GM12874 (cell line): ENCODE results near the gene TSEN54.

Experiments used
- TF ChIP-seq, protein P1 (sequence below): IDR thresholded peaks from 2 replicates; pipeline ENCODE4 v1.5.1; 2011; ENCODE audit warnings: low read depth, mild to moderate bottlenecking, control low read depth, low read length, moderate library complexity; ENCODE audit not compliant: insufficient read depth

TSEN54 gene

GRCh38 chr17:75516255-75516618 is at the start of gene TSEN54:
Gene TSEN54 (plus strand): TSS chr17:75516528. CDS start chr17:75516561, 33 bp downstream.
- TF ChIP-seq, protein P1, sequence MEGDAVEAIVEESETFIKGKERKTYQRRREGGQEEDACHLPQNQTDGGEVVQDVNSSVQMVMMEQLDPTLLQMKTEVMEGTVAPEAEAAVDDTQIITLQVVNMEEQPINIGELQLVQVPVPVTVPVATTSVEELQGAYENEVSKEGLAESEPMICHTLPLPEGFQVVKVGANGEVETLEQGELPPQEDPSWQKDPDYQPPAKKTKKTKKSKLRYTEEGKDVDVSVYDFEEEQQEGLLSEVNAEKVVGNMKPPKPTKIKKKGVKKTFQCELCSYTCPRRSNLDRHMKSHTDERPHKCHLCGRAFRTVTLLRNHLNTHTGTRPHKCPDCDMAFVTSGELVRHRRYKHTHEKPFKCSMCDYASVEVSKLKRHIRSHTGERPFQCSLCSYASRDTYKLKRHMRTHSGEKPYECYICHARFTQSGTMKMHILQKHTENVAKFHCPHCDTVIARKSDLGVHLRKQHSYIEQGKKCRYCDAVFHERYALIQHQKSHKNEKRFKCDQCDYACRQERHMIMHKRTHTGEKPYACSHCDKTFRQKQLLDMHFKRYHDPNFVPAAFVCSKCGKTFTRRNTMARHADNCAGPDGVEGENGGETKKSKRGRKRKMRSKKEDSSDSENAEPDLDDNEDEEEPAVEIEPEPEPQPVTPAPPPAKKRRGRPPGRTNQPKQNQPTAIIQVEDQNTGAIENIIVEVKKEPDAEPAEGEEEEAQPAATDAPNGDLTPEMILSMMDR: no peak

DNA sequence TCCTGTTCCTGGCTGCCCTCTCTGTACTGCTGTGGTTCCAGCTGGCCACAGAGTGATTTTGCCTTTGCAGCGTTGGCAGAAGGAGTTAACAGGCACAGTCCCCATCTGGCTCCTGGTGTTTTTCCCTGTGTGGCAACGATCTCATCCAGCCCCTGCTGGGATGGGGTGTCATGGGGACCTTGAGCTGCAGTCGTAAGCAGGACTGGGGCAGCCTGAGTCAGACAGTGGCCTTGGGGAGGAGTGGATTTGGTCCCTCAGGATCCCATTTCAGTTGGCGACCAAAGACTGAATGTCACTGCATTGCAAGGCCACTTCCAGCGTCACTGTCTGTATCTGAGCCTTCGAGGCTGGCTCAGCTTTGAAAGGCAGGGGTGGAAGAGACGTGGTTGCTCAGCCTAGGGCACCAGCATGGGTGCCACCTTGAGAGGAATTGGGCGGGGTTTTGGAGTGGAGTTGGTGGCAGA is 48.0 kb upstream of the TSEN54 start:
- TF ChIP-seq, protein P1: no peak

- TF ChIP-seq, protein P1: no peak
Observed at GRCh38 chr17:75468779-75469373, 47.5 kb upstream of the TSEN54 start.

DNA sequence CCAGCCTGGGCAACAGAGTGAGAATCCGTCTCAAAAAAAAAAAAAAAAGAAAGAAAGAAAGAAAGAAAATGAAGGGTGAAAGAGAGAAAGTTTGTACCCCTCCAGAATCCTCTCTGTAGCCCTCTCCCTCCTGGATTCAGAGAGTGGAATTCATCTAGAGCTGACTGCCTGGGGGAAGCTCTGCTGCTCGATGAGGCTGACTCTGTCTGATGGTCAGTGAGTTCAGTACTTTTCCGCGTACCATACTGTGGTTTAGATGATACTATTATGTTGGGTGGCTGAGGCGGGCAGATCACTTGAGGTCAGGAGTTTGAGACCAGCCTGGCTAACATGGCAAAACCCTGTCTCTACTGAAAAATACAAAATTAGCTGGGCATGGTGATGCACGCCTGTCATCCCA is 45.1 kb upstream of the TSEN54 start:
- TF ChIP-seq, protein P1: no peak

- TF ChIP-seq, protein P1: no peak
Observed at GRCh38 chr17:75472119-75472518, 44.2 kb upstream of the TSEN54 start.

DNA sequence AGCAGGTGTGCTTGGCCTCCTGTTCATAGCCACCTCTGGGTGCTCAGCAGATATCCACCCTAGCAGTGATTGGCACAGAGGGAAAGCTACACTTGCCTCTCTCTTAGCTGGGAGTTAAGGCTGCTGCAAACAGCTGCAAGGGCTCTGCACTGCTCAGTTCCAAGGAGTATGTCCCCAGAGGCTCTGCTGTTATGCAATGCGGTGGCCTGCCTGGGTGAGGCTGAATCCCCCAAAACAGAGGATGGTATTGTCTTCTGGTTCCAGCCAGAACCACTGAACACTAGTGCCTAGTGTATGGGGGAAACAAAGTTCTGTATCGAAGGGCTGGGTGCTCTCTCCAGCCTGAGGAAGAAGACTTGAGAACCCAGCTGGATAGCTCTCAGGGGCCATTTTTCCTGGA is 43.1 kb upstream of the TSEN54 start:
- TF ChIP-seq, protein P1: no peak

- TF ChIP-seq, protein P1: no peak
Observed at GRCh38 chr17:75474736-75475135, 41.6 kb upstream of the TSEN54 start.
